Urinary bladder (tissue), 4 donors: ENCODE data around the gene ZRANB3. TPM values are rescaled to one million over a fixed set of nuclear protein-coding genes. Genes with fewer than 3 reads are reported as not detected.
"Not testable (repeated sequence)": the region's sequence is repeated elsewhere in the genome, so short reads cannot be mapped to it uniquely, and the experiment has no call there.

Experiments
- DNase-seq: peaks from one replicate; pipeline ENCODE4 v3.0.0-alpha.2; 2015; ENCODE audit errors: extremely low spot score
- H3K27ac ChIP-seq: one replicate; pipeline ENCODE4 v1.5.1; 2013; ENCODE audit warnings: low read depth, mild to moderate bottlenecking, moderate library complexity
- H3K36me3 ChIP-seq: one replicate; pipeline ENCODE4 v1.6.1; 2013; ENCODE audit warnings: mild to moderate bottlenecking, moderate library complexity; ENCODE audit not compliant: insufficient read depth
- H3K4me1 ChIP-seq: one replicate; pipeline ENCODE4 v1.6.1; 2013; ENCODE audit warnings: mild to moderate bottlenecking, moderate library complexity; ENCODE audit not compliant: insufficient read depth
- H3K4me3 ChIP-seq: one replicate; pipeline ENCODE4 v1.5.1; 2013; ENCODE audit warnings: low read depth, low read length
- WGBS: extraction: QIAGEN DNeasy Blood & Tissue Kit; methylation state at CpG from one replicate; pipeline ENCODE4 v1.1.7; 2013; 5-methylcytosine and 5-hydroxymethylcytosine counted together
- polyA plus RNA-seq: library from polyadenylated mRNA; stranded (reverse); fragments of 200-250 nt; gene quantifications from one replicate; pipeline ENCODE4 v1.2.3, GENCODE V29; 2013
- total RNA-seq: library from RNA; depleted of rRNA; stranded (reverse); fragments of >200 nt; gene quantifications from one replicate; pipeline ENCODE4 v1.2.3, GENCODE V29; 2014
- donor health status: healthy with polysubstance abuse.
- donor health status: healthy.

The ZRANB3 gene
- total and polyA plus RNA-seq, 2 donors = 2.2 to 17.4 TPM

- H3K4me3 ChIP-seq = no peak overlapping the region
- no peaks in the 10 kb centered on the region for H3K4me1 ChIP-seq
- H3K27ac ChIP-seq = no peak overlapping the region
- no peak for DNase-seq
- H3K36me3 ChIP-seq = no peaks in the 10 kb centered on the region
Observed at GRCh38 chr2:135457279-135457678, 73.7 kb downstream of the ZRANB3 start.

- H3K36me3 ChIP-seq = no peaks in the 10 kb centered on the region
- no peaks in the 10 kb centered on the region for H3K4me1 ChIP-seq
- no peak overlapping the region for H3K27ac ChIP-seq
- H3K4me3 ChIP-seq = no peak overlapping the region
- 95% methylated on average over 1 of the region's 1 CpG for WGBS
- DNase-seq = no peak
Observed at GRCh38 chr2:135456835-135457234, 74.2 kb downstream of the ZRANB3 start.

GRCh38 chr2:135456431-135456830 lies 74.6 kb downstream of the ZRANB3 start:
- H3K4me3 ChIP-seq = no peak overlapping the region
- H3K27ac ChIP-seq = no peak overlapping the region
- no peak for DNase-seq
- 94% methylated on average over 2 of the region's 2 CpGs for WGBS
- H3K36me3 ChIP-seq = no peaks in the 10 kb centered on the region
- H3K4me1 ChIP-seq = no peaks in the 10 kb centered on the region

- Histone ChIP-seq H3K4me1 (no peaks in the 10 kb centered on the region), H3K4me3 (no peak overlapping the region), H3K36me3 (no peaks in the 10 kb centered on the region), H3K27ac (no peak overlapping the region)
- no peak for DNase-seq
- 100% methylated on average over 1 of the region's 1 CpG for WGBS
Observed at GRCh38 chr2:135454608-135455007, 76.4 kb downstream of the ZRANB3 start.

- 98% methylated on average over 1 of the region's 1 CpG for WGBS
Observed at GRCh38 chr2:135453027-135453426, 78.0 kb downstream of the ZRANB3 start.

GRCh38 chr2:135451966-135452365 lies 79.1 kb downstream of the ZRANB3 start:
- 90% methylated on average over 1 of the region's 1 CpG for WGBS
- DNase-seq = no peak

More at GRCh38 chr2:135453027-135453426, 78.0 kb downstream of the ZRANB3 start:
- not testable (repeated sequence) for H3K27ac ChIP-seq, H3K4me1 ChIP-seq, H3K4me3 ChIP-seq, H3K36me3 ChIP-seq, DNase-seq

GRCh38 chr2:135443013-135443412 lies 88.0 kb downstream of the ZRANB3 start:
- not testable (repeated sequence) for DNase-seq, H3K4me1 ChIP-seq, H3K36me3 ChIP-seq, H3K27ac ChIP-seq, H3K4me3 ChIP-seq
- 95% methylated on average over 5 of the region's 5 CpGs for WGBS

More at GRCh38 chr2:135451966-135452365, 79.1 kb downstream of the ZRANB3 start:
- H3K36me3 ChIP-seq = no peaks in the 10 kb centered on the region
- H3K4me3 ChIP-seq = no peak overlapping the region
- no peak overlapping the region for H3K27ac ChIP-seq
- H3K4me1 ChIP-seq = no peaks in the 10 kb centered on the region

GRCh38 chr2:135435155-135435554 lies 95.9 kb downstream of the ZRANB3 start:
- not testable (repeated sequence) for H3K4me3 ChIP-seq, H3K36me3 ChIP-seq, DNase-seq, H3K27ac ChIP-seq, H3K4me1 ChIP-seq
- WGBS = 85% methylated on average over 6 of the region's 6 CpGs

GRCh38 chr2:135424849-135425248 lies 106.2 kb downstream of the ZRANB3 start:
- DNase-seq = no peak
- Histone ChIP-seq H3K4me3 (no peak overlapping the region), H3K36me3 (no peaks in the 10 kb centered on the region), H3K27ac (no peak overlapping the region), H3K4me1 (no peaks in the 10 kb centered on the region)
- WGBS = 68% methylated on average over 1 of the region's 1 CpG

GRCh38 chr2:135422898-135423297 lies 108.1 kb downstream of the ZRANB3 start:
- no peaks in the 10 kb centered on the region for H3K4me1 ChIP-seq
- no peak overlapping the region for H3K4me3 ChIP-seq
- 97% methylated on average over 3 of the region's 3 CpGs for whole genome bisulfite sequencing
- H3K27ac ChIP-seq = no peak overlapping the region
- DNase-seq = no peak
- H3K36me3 ChIP-seq = no peaks in the 10 kb centered on the region

GRCh38 chr2:135411646-135412045 lies 119.4 kb downstream of the ZRANB3 start:
- DNase-seq = no peak
- no peak overlapping the region for H3K27ac ChIP-seq

GRCh38 chr2:135409436-135409835 lies 121.6 kb downstream of the ZRANB3 start:
- no peak for DNase-seq
- no peak overlapping the region for H3K4me3 ChIP-seq
- H3K4me1 ChIP-seq = no peaks in the 10 kb centered on the region
- H3K27ac ChIP-seq = no peak overlapping the region
- H3K36me3 ChIP-seq = no peaks in the 10 kb centered on the region
- WGBS = 90% methylated on average over 5 of the region's 5 CpGs

More at GRCh38 chr2:135411646-135412045, 119.4 kb downstream of the ZRANB3 start:
- 98% methylated on average over 3 of the region's 3 CpGs for WGBS
- Histone ChIP-seq H3K4me3 (no peak overlapping the region), H3K36me3 (no peaks in the 10 kb centered on the region), H3K4me1 (no peaks in the 10 kb centered on the region)

GRCh38 chr2:135396259-135396658 lies 134.8 kb downstream of the ZRANB3 start:
- not testable (repeated sequence) for H3K27ac ChIP-seq, DNase-seq, H3K4me3 ChIP-seq, H3K36me3 ChIP-seq, H3K4me1 ChIP-seq
- WGBS = 94% methylated on average over 1 of the region's 1 CpG

GRCh38 chr2:135386993-135387392 lies 144.0 kb downstream of the ZRANB3 start:
- 88% methylated on average over 2 of the region's 2 CpGs for WGBS
- Histone ChIP-seq H3K4me1 (no peaks in the 10 kb centered on the region), H3K36me3 (peaks cover 2% of the 10 kb centered on the region), H3K4me3 (no peak overlapping the region), H3K27ac (no peak overlapping the region)
- DNase-seq = no peak

- Histone ChIP-seq H3K27ac (no peak overlapping the region), H3K36me3 (no peaks in the 10 kb centered on the region), H3K4me1 (no peaks in the 10 kb centered on the region), H3K4me3 (no peak overlapping the region)
- DNase-seq = no peak
Observed at GRCh38 chr2:135378591-135378990, 152.4 kb downstream of the ZRANB3 start.
